Activated T-cell treated with anti-CD3 and anti-CD28 coated beads for 48 hours (primary cell): ENCODE results near the gene CLN6.
"Not testable (repeated sequence)": the region's sequence is repeated elsewhere in the genome, so short reads cannot be mapped to it uniquely, and the experiment has no call there.

ENCODE experiments used
- DNase-seq: peaks from one replicate; pipeline ENCODE4 v3.0.0-alpha.2; 2020; ENCODE audit warnings: low read depth

CLN6 gene

GRCh38 chr15:68206711-68207151 is 22.8 kb downstream of the CLN6 start:
- no peak for DNase-seq

- DNase-seq, result no peak
These were observed 23.5 kb downstream of the CLN6 start for GRCh38 chr15:68205954-68206539.

- DNase-seq, result no peak
These were observed 24.0 kb downstream of the CLN6 start for GRCh38 chr15:68205558-68205944.

- no peak for DNase-seq
These were observed 24.6 kb downstream of the CLN6 start, which contains the start of gene CALML4 for GRCh38 chr15:68204776-68205557. Gene CALML4, minus strand, starts transcription at chr15:68205332. Its CDS starts 85 bp downstream, at chr15:68205247.

GRCh38 chr15:68204361-68204760 is 25.2 kb downstream of the CLN6 start:
- DNase-seq, result no peak

- DNase-seq, result no peak
These were observed 25.6 kb downstream of the CLN6 start for GRCh38 chr15:68203956-68204355.

GRCh38 chr15:68203486-68203885 is 26.0 kb downstream of the CLN6 start:
- no peak for DNase-seq

GRCh38 chr15:68202994-68203393 is 26.5 kb downstream of the CLN6 start:
- DNase-seq, result not testable (repeated sequence)

GRCh38 chr15:68201879-68202261 is 27.7 kb downstream of the CLN6 start:
- no peak for DNase-seq

GRCh38 chr15:68201153-68201878 is 28.2 kb downstream of the CLN6 start:
- no peak for DNase-seq

GRCh38 chr15:68200016-68200861 is 29.3 kb downstream of the CLN6 start:
- no peak for DNase-seq

GRCh38 chr15:68199340-68199739 is 30.2 kb downstream of the CLN6 start:
- DNase-seq, result no peak

GRCh38 chr15:68197661-68198437 is 31.7 kb downstream of the CLN6 start:
- no peak for DNase-seq

- no peak for DNase-seq
These were observed 32.4 kb downstream of the CLN6 start for GRCh38 chr15:68197170-68197492.

- no peak for DNase-seq
These were observed 32.9 kb downstream of the CLN6 start for GRCh38 chr15:68196445-68197169.

- DNase-seq, result no peak
These were observed 34.0 kb downstream of the CLN6 start for GRCh38 chr15:68195336-68196112.

GRCh38 chr15:68192804-68193486 is 36.6 kb downstream of the CLN6 start:
- DNase-seq, result no peak

GRCh38 chr15:68192117-68192516 is 37.4 kb downstream of the CLN6 start:
- DNase-seq, result no peak

GRCh38 chr15:68191555-68191954 is 38.0 kb downstream of the CLN6 start:
- no peak for DNase-seq
